Vagina (tissue), 2 donors: ENCODE measurements around the gene SEMA4D.
"Not testable (repeated sequence)": the region's sequence is repeated elsewhere in the genome, so short reads cannot be mapped to it uniquely, and the experiment has no call there.

Experiments
- POLR2A ChIP-seq, 2 donors: fragments of 450-650 bp; IDR thresholded peaks; one replicate each; pipeline ENCODE4 v1.6.1; 2017; ENCODE audit warnings: antibody characterized with exemption in 2 of 2, mild to moderate bottlenecking in 2 of 2, moderate library complexity in 2 of 2
- POLR2AphosphoS5 ChIP-seq, 2 donors: sonication (generic); formaldehyde crosslinking; IDR thresholded peaks; one replicate each; pipeline ENCODE4 v1.9.0; 2017; ENCODE audit warnings: antibody characterized with exemption in 2 of 2, mild to moderate bottlenecking in 2 of 2, low read depth in 1 of 2; ENCODE audit not compliant: insufficient read depth in 1 of 2
- TF ChIP-seq, protein P1 (sequence below), 3 experiments: fragments of 450-650 bp in 2 of 3; fragments of 200-600 bp in 1 of 3; sonication (generic) in 1 of 3; IDR thresholded peaks; one replicate each; pipeline ENCODE4 v1.5.1; 2017 to 2019; ENCODE audit warnings: antibody characterized with exemption in 3 of 3, mild to moderate bottlenecking in 2 of 3, moderate library complexity in 2 of 3

DNA sequence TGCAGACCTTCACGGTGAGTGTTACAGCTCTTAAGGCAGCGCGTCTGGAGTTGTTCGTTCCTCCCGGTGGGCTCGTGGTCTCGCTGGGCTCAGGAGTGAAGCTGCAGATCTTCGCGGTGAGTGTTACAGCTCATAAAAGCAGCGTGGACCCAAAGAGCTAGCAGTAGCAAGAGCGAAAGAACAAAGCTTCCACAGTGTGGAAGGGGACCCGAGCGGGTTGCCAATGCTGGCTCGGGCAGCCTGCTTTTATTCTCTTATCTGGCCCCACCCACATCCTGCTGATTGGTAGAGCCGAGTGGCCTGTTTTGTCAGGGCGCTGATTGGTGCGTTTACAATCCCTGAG lies 18.3 kb downstream of the SEMA4D start:
- TF ChIP-seq POLR2AphosphoS5 (IDR thresholded peaks at IDR 0.05; ENCODE audit: insufficient read depth in 1 of 2, low read depth in 1 of 2); POLR2A (IDR thresholded peaks at IDR 0.05): not testable (repeated sequence)
- TF ChIP-seq, protein P1, sequence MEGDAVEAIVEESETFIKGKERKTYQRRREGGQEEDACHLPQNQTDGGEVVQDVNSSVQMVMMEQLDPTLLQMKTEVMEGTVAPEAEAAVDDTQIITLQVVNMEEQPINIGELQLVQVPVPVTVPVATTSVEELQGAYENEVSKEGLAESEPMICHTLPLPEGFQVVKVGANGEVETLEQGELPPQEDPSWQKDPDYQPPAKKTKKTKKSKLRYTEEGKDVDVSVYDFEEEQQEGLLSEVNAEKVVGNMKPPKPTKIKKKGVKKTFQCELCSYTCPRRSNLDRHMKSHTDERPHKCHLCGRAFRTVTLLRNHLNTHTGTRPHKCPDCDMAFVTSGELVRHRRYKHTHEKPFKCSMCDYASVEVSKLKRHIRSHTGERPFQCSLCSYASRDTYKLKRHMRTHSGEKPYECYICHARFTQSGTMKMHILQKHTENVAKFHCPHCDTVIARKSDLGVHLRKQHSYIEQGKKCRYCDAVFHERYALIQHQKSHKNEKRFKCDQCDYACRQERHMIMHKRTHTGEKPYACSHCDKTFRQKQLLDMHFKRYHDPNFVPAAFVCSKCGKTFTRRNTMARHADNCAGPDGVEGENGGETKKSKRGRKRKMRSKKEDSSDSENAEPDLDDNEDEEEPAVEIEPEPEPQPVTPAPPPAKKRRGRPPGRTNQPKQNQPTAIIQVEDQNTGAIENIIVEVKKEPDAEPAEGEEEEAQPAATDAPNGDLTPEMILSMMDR (IDR thresholded peaks at IDR 0.05), result not testable (repeated sequence)
